AG04449 (cell line): ENCODE data around the gene SLC8A3.

Experiments
- CTCF ChIA-PET: fragments of 350-600 bp; formaldehyde crosslinking; extraction: SDS; loops from one replicate; lab custom pipeline; 2021; ENCODE audit warnings: antibody characterized with exemption; lab: Yijun Ruan, JAX
- POLR2A ChIA-PET: fragments of 400-600, 350-600 bp; formaldehyde crosslinking; extraction: SDS; loops from one replicate; lab custom pipeline; 2020; ENCODE audit warnings: antibody characterized with exemption, inconsistent platforms; lab: Yijun Ruan, JAX
- DNase-seq: peaks from one replicate; pipeline ENCODE4 v3.0.0-alpha.2; 2010; ENCODE audit warnings: low read depth, low spot score
- H3K4me3 ChIP-seq: 2 replicates; pipeline ENCODE4 v1.5.1; 2011; ENCODE audit warnings: low read depth, mild to moderate bottlenecking, control low read depth, low read length
- TF ChIP-seq, protein P1 (sequence below): IDR thresholded peaks from one replicate; pipeline ENCODE4 v1.5.1; 2011; ENCODE audit warnings: mild to moderate bottlenecking, moderate library complexity, low read length, control low read depth, inconsistent platforms; ENCODE audit not compliant: insufficient read depth; ENCODE audit errors: missing control alignments

SLC8A3 gene

DNA sequence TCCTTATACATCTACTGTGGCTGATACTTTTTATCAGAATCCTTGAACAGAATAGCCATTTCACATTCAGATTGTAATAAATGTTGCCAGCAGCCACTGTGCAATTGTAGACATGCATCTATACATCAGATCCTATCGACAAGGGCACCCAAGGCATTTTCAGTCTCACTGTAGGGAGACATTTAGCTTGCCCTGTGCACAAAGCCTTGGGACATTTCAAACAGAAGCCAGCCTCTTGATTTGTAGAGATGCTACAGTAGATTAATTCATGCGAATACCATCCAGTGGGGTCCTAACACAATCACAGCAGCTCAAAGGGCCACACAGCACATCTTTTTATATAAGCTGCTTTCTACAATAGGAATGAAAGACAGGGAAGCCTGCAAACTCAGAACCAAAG lies 81.4 kb downstream of the SLC8A3 start:
- POLR2A ChIA-PET: no interaction called here

DNA sequence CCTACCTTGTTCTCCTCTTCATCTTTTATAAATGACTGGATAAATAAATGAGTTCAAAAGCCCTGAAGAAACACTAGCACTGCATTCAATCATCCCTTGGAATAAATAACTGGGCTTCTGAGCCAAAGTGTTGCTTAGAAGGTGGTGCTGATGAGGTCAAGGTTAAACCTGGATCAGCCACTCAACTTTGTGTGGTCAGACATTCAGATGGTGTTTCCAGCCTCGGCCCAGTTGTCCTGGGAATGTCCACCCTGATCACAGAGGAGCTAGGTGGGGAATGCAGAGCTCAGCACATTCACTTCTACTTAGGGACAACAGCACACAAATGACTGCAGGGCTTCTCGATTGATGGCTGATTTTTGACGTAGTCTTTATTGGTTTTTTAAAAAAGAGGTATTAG lies 88.7 kb downstream of the SLC8A3 start:
- TF ChIP-seq, protein P1, sequence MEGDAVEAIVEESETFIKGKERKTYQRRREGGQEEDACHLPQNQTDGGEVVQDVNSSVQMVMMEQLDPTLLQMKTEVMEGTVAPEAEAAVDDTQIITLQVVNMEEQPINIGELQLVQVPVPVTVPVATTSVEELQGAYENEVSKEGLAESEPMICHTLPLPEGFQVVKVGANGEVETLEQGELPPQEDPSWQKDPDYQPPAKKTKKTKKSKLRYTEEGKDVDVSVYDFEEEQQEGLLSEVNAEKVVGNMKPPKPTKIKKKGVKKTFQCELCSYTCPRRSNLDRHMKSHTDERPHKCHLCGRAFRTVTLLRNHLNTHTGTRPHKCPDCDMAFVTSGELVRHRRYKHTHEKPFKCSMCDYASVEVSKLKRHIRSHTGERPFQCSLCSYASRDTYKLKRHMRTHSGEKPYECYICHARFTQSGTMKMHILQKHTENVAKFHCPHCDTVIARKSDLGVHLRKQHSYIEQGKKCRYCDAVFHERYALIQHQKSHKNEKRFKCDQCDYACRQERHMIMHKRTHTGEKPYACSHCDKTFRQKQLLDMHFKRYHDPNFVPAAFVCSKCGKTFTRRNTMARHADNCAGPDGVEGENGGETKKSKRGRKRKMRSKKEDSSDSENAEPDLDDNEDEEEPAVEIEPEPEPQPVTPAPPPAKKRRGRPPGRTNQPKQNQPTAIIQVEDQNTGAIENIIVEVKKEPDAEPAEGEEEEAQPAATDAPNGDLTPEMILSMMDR: no peak
- ChIA-PET CTCF (interaction anchor here (1.4 kb wide), 1 partner anchor 13 kb away, joined by 6 read pairs; no protein-coding TSS in a partner anchor), POLR2A (no interaction called here)
- no peak for DNase-seq
- H3K4me3 ChIP-seq: no peak overlapping the region

More for the DNA sequence above, 81.4 kb downstream of the SLC8A3 start:
- CTCF ChIA-PET: no interaction called here
- no peak overlapping the region for H3K4me3 ChIP-seq
- TF ChIP-seq, protein P1: no peak
- DNase-seq: no peak

DNA sequence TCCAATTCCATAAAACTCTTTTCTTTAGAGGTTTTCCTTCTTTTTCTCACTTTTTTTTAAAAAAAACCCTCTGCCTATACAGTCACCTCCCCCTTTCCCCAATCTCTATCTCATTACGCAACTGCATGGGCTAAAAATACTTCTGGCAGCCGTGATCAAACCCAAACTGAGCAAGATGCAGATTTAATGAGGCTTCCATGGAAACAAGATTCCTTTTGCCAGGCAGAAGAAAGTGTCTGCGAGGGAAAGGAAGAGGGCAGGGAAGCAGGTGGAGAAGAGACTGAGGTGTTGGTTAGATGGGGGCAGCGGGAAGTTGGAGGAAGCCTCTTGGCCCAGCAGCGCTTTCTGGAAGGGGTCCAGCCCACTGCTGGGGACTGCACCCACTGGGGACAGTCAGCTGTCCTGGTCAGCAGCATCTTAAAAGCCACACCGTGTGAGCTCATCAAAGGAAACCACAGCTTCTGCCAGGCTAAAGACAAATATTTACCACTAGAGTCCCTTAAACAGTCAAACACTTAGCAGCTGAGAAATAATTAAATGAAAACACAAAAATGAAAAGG lies 90.4 kb downstream of the SLC8A3 start:
- TF ChIP-seq, protein P1: no peak

DNA sequence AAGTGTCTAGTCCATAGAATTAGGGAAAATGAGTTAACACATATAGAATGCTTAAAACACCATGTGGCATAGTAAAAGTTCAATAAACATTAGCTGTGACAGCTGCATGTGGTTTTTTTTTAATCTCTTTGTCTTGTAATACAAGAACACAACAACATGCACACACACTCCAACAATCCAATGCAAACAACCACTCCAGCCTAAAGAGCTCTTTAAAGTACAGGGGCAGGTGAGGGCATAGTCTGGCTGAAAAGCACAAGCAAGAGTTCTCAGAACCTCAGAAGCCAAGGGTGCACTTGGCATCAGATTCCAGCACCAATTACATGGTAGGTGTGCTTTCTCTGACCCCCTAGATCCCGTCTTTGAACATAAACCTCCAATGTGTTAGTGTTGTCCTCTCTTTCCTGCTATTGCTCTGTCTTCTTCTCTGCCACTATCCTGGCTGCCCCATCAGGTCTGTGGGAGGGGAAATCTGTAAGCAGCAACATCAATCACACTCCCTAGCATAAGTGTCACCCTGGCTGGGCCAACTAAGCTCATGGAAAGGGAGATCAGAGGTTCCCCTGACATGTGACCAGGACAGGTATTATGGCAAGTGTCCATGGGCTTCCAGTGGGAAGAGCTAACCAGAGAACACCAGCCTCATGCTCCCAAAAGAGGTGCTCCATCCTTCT lies 91.0 kb downstream of the SLC8A3 start:
- TF ChIP-seq, protein P1: no peak
- no peak overlapping the region for H3K4me3 ChIP-seq
- no peak for DNase-seq
- CTCF ChIA-PET: interaction anchor here (0.7 to 3.3 kb wide), 3 partner anchors 9 to 24 kb away, joined by 3 to 11 read pairs (median 5); no protein-coding TSS in a partner anchor
- POLR2A ChIA-PET: no interaction called here

More for the DNA sequence above, 90.4 kb downstream of the SLC8A3 start:
- no peak for DNase-seq
- H3K4me3 ChIP-seq: no peak overlapping the region
- POLR2A ChIA-PET: no interaction called here
- CTCF ChIA-PET: interaction anchor here (1.2 to 3.3 kb wide), 3 partner anchors 9 to 11 kb away, joined by 5 to 11 read pairs (median 6); no protein-coding TSS in a partner anchor

DNA sequence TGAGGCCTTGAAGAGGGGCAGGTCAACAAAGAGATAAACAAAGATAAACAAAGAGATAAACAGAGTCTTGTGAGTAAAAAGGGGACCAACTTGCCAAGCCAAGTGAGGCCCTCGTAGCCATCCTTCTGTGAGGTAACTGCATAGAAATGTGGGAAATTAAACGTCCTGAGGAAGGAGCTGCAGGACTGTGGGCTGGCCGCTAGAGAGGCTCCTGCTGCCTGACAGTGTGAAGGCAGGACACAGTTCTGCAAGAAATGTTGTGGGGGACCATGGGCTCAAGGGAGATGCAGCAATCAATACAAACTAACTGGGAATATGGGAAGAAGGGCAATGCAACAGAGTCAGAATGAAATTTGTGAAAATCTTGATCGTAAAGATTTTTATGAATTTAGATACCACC lies 91.9 kb downstream of the SLC8A3 start:
- H3K4me3 ChIP-seq: no peak overlapping the region
- ChIA-PET POLR2A (no interaction called here), CTCF (interaction anchor here (0.7 to 3.3 kb wide), 2 partner anchors 10 to 23 kb away, joined by 3 to 11 read pairs; no protein-coding TSS in a partner anchor)
- DNase-seq: no peak
- TF ChIP-seq, protein P1: peak; percentile 7

DNA sequence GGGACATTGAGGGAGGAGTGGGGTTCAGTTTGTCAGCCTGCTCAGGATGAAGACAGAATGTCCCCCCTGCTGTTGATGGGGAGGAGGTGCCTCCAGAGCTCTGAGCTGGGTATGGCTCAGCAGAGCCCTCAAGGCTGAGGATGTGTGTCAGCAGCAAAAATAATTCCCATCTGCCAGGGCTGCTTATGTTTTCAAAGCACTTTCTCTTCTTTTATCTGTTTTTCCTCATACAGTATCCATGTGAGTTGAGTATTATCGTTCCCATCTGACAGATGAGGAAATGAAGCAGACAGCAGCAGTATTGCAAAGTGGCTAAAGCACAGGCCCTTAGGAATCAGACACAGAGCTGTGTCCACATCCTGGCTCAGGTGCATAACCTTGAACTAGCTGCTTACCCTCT lies 94.1 kb downstream of the SLC8A3 start:
- POLR2A ChIA-PET: no interaction called here
- CTCF ChIA-PET: interaction anchor here (1.0 kb wide), 1 partner anchor 9 kb away, joined by 4 read pairs; no protein-coding TSS in a partner anchor
- TF ChIP-seq, protein P1: no peak
- no peak for DNase-seq
- H3K4me3 ChIP-seq: no peak overlapping the region
